Suprapubic skin (tissue), 4 donors: ENCODE data around the gene DAAM1. TPM values are rescaled to one million over a fixed set of nuclear protein-coding genes. Genes with fewer than 3 reads are reported as not detected.

Experiments
- DNase-seq, 2 donors: peaks; one replicate each; pipeline ENCODE4 v3.0.0-alpha.2; 2019; ENCODE audit warnings: low spot score in 2 of 2
- H3K27ac ChIP-seq: fragments of 200-600 bp; sonication (generic); one replicate; pipeline ENCODE4 v1.5.1; 2019
- H3K27me3 ChIP-seq: fragments of 200-600 bp; sonication (generic); one replicate; pipeline ENCODE4 v1.5.1; 2019
- H3K36me3 ChIP-seq: fragments of 200-600 bp; sonication (generic); one replicate; pipeline ENCODE4 v1.5.1; 2019
- H3K4me1 ChIP-seq: fragments of 200-600 bp; sonication (generic); one replicate; pipeline ENCODE4 v1.5.1; 2019
- H3K4me3 ChIP-seq: fragments of 200-600 bp; sonication (generic); one replicate; pipeline ENCODE4 v1.5.1; 2019; ENCODE audit warnings: mild to moderate bottlenecking
- H3K9me3 ChIP-seq: fragments of 200-600 bp; sonication (generic); one replicate; pipeline ENCODE4 v1.5.1; 2019
- EP300 ChIP-seq: sonication (generic); formaldehyde crosslinking; IDR thresholded peaks from one replicate; pipeline ENCODE4 v1.6.1; 2017; ENCODE audit warnings: antibody characterized with exemption
- POLR2A ChIP-seq, 2 donors: fragments of 450-650 bp; IDR thresholded peaks; one replicate each; pipeline ENCODE4 v1.6.1; 2017; ENCODE audit warnings: antibody characterized with exemption in 2 of 2, mild to moderate bottlenecking in 2 of 2, moderate library complexity in 2 of 2
- POLR2AphosphoS5 ChIP-seq, 3 donors: sonication (generic); formaldehyde crosslinking; IDR thresholded peaks; one replicate each; pipeline ENCODE4 v1.6.1; 2017; ENCODE audit warnings: antibody characterized with exemption in 3 of 3
- WGBS: methylation state at CpG from one replicate; pipeline ENCODE4 v1.1.5; 2018; 5-methylcytosine and 5-hydroxymethylcytosine counted together
- total RNA-seq, 4 donors: library from RNA; depleted of rRNA; stranded (reverse); fragments of >200 nt; gene quantifications; one replicate each; pipeline ENCODE4 v1.1.0, GENCODE V29; 2016
- TF ChIP-seq, protein P1 (sequence below), 2 donors: fragments of 200-600 bp in 1 of 2; fragments of 450-650 bp in 1 of 2; sonication (generic) in 1 of 2; IDR thresholded peaks; one replicate each; pipeline ENCODE4 v1.5.1; 2016 to 2019; ENCODE audit warnings: antibody characterized with exemption in 2 of 2, mild to moderate bottlenecking in 1 of 2, moderate library complexity in 1 of 2

Gene DAAM1
- total RNA-seq, 4 donors from 2014 or later: 103 to 196 (median 171) TPM

GRCh38 chr14:59377491-59377890 lies 189.0 kb downstream of the DAAM1 start:
- no peak for DNase-seq
- TF ChIP-seq EP300 (no peak), POLR2A (IDR thresholded peaks at IDR 0.05) (no peak), POLR2AphosphoS5 (IDR thresholded peaks at IDR 0.05) (no peak)
- TF ChIP-seq, protein P1, sequence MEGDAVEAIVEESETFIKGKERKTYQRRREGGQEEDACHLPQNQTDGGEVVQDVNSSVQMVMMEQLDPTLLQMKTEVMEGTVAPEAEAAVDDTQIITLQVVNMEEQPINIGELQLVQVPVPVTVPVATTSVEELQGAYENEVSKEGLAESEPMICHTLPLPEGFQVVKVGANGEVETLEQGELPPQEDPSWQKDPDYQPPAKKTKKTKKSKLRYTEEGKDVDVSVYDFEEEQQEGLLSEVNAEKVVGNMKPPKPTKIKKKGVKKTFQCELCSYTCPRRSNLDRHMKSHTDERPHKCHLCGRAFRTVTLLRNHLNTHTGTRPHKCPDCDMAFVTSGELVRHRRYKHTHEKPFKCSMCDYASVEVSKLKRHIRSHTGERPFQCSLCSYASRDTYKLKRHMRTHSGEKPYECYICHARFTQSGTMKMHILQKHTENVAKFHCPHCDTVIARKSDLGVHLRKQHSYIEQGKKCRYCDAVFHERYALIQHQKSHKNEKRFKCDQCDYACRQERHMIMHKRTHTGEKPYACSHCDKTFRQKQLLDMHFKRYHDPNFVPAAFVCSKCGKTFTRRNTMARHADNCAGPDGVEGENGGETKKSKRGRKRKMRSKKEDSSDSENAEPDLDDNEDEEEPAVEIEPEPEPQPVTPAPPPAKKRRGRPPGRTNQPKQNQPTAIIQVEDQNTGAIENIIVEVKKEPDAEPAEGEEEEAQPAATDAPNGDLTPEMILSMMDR (IDR thresholded peaks at IDR 0.05): no peak
- Histone ChIP-seq H3K27me3 (no peaks in the 10 kb centered on the region), H3K27ac (peak overlapping the region; percentile 20), H3K4me1 (peaks cover 3% of the 10 kb centered on the region), H3K36me3 (no peaks in the 10 kb centered on the region), H3K9me3 (no peaks in the 10 kb centered on the region), H3K4me3 (no peak overlapping the region)
- WGBS: 90% methylated on average over 3 of the region's 3 CpGs

- no peak overlapping the region for H3K4me3 ChIP-seq
- TF ChIP-seq POLR2AphosphoS5 (IDR thresholded peaks at IDR 0.05): peak in 1 of 3 donors; percentile 10
- TF ChIP-seq, protein P1 (IDR thresholded peaks at IDR 0.05): no peak
- H3K36me3 ChIP-seq: no peaks in the 10 kb centered on the region
- 65% methylated on average over 9 of the region's 9 CpGs for WGBS
- H3K9me3 ChIP-seq: no peaks in the 10 kb centered on the region
- H3K27me3 ChIP-seq: no peaks in the 10 kb centered on the region
- DNase-seq: no peak
- peak overlapping the region; percentile 20 for H3K27ac ChIP-seq
- H3K4me1 ChIP-seq: peaks cover 3% of the 10 kb centered on the region
Observed at GRCh38 chr14:59377991-59378601, 189.6 kb downstream of the DAAM1 start.

DNA sequence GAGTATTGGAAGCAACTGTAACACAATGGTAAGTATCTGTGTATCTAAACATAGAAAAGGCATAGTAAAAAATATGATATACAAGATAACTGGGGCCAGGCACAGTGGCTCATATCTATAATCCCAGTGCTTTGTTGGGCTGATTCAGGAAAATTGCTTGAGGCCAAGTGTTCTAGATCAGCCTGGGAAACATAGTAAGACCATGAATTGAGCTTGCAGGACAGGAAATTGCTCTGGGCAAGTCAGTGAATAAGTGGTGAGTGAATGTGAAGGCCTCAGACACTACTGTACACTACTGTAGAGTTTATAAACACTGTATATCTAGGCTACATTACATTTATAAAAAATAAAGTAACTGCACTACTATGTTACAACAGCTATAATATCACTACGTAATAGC lies 201.5 kb downstream of the DAAM1 start:
- Histone ChIP-seq H3K27me3 (no peaks in the 10 kb centered on the region), H3K27ac (no peak overlapping the region), H3K36me3 (no peaks in the 10 kb centered on the region), H3K4me1 (no peaks in the 10 kb centered on the region), H3K4me3 (no peak overlapping the region), H3K9me3 (no peaks in the 10 kb centered on the region)
- no peak for DNase-seq
- no peak for TF ChIP-seq POLR2AphosphoS5 (IDR thresholded peaks at IDR 0.05)
- TF ChIP-seq, protein P1 (IDR thresholded peaks at IDR 0.05): no peak
- WGBS: 100% methylated on average over 1 of the region's 1 CpG

DNA sequence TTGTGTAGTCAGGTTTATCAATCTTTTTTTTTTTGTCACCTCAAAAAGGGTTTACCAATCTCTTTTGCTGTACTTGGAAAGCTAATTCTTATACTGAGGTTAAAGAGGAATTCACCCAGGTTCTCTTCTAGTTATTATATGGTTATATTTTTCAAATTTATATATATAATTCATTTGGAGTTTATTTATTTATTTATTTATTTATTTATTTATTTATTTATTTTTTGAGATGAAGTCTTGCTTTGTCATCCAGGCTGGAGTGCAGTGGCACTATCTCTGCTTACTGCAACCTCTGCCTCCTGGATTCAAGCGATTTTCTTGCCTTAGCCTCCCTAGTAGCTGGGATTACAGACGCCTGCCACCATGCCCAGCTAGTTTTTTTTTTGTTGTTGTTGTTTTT lies 202.9 kb downstream of the DAAM1 start:
- Histone ChIP-seq H3K4me3 (no peak overlapping the region), H3K4me1 (no peaks in the 10 kb centered on the region), H3K27me3 (no peaks in the 10 kb centered on the region), H3K9me3 (no peaks in the 10 kb centered on the region), H3K27ac (no peak overlapping the region), H3K36me3 (no peaks in the 10 kb centered on the region)
- WGBS: 96% methylated on average over 2 of the region's 2 CpGs
- TF ChIP-seq EP300: no peak
- TF ChIP-seq POLR2AphosphoS5 (IDR thresholded peaks at IDR 0.05): no peak
- TF ChIP-seq POLR2A (IDR thresholded peaks at IDR 0.05): no peak
- TF ChIP-seq, protein P1 (IDR thresholded peaks at IDR 0.05): no peak
- no peak for DNase-seq

GRCh38 chr14:59394268-59394667 lies 205.8 kb downstream of the DAAM1 start:
- H3K4me1 ChIP-seq: no peaks in the 10 kb centered on the region
- H3K36me3 ChIP-seq: no peaks in the 10 kb centered on the region
- H3K4me3 ChIP-seq: no peak overlapping the region
- DNase-seq: no peak
- 74% methylated on average over 4 of the region's 4 CpGs for WGBS
- H3K27ac ChIP-seq: no peak overlapping the region
- TF ChIP-seq EP300 (no peak), POLR2A (IDR thresholded peaks at IDR 0.05) (no peak), POLR2AphosphoS5 (IDR thresholded peaks at IDR 0.05) (no peak)
- TF ChIP-seq, protein P1 (IDR thresholded peaks at IDR 0.05): no peak
- H3K27me3 ChIP-seq: no peaks in the 10 kb centered on the region
- no peaks in the 10 kb centered on the region for H3K9me3 ChIP-seq
